ENCODE data around the gene PSEN1.

The PSEN1 gene

DNA sequence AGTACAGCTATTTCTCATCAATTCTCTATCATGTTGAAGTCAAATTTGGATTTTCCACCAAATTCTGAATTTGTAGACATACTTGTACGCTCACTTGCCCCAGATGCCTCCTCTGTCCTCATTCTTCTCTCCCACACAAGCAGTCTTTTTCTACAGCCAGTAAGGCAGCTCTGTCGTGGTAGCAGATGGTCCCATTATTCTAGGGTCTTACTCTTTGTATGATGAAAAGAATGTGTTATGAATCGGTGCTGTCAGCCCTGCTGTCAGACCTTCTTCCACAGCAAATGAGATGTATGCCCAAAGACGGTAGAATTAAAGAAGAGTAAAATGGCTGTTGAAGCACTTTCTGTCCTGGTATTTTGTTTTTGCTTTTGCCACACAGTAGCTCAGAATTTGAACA lies 83.8 kb downstream of the PSEN1 start:
- no peak for DNase-seq (ENCODE audit: low read depth in 2 of 2)

DNA sequence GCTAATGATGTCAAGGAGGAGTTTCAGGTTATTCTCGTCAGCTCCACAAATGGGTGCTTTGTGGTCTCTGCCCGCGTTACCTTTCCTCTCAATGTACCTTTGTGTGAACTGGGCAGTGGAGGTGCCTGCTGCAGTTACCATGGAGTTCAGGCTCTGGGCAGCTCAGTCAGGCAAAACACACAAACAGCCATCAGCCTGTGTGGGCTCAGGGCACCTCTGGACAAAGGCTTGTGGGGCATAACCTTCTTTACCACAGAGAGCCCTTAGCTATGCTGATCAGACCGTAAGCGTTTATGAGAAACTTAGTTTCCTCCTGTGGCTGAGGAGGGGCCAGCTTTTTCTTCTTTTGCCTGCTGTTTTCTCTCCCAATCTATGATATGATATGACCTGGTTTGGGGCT lies 84.3 kb downstream of the PSEN1 start:
- no peak for DNase-seq (ENCODE audit: low read depth in 2 of 2)

DNA sequence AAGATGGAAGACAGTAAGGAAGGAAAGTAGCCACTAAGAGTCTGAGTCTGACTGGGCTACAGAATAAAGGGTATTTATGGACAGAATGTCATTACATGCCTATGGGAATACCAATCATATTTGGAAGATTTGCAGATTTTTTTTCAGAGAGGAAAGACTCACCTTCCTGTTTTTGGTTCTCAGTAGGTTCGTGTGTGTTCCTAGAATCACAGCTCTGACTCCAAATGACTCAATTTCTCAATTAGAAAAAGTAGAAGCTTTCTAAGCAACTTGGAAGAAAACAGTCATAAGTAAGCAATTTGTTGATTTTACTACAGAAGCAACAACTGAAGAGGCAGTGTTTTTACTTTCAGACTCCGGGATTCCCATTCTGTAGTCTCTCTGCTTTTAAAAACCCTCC lies 85.6 kb downstream of the PSEN1 start:
- DNase-seq (ENCODE audit: low read depth in 2 of 2), result no peak

DNA sequence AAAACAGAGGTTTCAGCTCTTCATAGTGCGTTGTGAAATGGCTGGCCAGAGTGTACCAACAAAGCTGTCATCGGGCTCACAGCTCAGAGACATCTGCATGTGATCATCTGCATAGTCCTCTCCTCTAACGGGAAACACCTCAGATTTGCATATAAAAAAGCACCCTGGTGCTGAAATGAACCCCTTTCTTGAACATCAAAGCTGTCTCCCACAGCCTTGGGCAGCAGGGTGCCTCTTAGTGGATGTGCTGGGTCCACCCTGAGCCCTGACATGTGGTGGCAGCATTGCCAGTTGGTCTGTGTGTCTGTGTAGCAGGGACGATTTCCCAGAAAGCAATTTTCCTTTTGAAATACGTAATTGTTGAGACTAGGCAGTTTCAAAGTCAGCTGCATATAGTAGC lies 86.7 kb downstream of the PSEN1 start:
- no peak for DNase-seq (ENCODE audit: low read depth in 2 of 2)

DNA sequence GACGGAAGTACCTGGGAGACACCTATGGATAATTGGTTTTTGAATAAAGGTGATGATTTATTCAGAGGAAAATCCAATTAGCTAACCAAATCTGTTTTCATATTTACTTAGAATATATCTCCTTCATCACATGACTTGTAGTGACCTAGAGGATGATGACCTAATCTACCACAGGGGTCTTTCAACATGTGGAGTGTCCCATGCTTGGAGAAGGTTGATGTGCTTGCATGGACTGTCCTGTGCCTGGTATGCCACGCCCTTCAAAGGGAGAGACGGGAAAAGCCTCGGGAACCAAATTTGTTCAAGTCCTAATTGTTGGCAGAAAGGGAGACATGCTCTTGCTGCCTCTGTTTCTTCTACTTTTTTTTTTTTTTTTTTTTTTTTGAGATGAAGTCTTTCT lies 89.2 kb downstream of the PSEN1 start:
- no peak for DNase-seq (ENCODE audit: low read depth in 2 of 2)

DNA sequence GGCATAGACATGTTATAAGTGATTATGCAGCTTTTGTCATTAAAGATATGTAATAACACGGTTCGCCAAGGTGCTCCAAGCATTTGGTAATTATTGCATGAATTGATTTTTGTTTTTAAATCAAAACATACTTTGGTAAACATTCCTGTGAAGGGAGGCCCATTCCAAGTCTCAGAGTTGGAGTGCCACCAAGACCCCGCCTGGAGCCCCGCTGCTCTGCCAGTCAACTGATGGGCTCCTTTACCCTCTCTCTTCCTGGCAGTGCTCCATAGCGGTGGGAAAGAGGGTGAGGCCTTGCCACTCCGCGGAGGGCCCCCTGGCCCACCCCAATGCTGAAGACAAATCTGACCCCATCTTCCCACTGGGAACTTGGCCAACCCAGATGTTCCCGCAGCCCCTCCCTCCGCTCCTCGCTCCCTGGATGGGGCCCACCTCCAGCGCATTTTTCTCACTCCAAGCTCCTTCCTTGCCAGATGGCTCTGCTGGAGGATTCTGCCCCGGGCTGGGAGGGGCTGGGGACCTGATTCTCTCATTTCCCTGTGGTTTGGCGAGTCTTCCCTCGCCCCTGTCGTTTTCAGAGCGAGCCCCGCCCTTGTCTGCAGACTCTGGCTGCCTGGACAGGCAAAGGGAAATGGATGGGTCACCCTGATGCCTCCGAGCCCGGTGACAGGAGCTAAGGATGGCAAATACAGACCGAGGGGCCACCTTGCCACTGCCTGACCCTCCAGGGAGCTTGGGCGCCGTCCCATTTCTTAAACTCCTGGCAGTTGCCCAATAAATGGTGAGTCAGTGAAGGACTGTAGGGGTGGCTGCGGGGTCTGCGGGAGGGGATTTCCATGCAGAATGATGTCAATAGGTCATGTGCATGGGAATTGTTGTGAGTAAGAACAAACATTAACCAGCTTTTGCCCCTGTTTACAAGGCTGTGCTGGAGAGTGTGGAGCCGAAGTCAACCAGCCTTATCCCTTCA lies 91.8 kb downstream of the PSEN1 start:
- DNase-seq (ENCODE audit: low read depth in 2 of 2), result no peak

DNA sequence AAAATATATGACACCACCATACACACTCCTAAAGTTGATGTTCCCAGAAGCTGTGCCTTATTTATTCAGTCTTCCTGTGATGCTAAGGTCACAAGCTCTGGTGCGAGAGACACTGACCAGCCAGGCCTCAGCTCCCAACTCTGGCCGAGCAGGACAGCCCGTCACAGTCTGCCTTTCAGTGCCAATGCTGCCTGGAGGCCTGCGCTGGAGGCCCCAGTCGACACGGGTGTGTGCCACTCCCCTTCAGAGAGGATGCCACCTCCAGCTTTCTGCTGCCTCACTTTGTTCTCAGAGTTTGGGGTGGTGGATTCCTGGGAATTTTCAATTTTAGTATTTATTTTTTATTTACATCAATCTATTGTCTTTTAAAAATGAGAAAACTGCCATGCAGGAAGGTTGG lies 93.7 kb downstream of the PSEN1 start:
- no peak for DNase-seq (ENCODE audit: low read depth in 2 of 2)

DNA sequence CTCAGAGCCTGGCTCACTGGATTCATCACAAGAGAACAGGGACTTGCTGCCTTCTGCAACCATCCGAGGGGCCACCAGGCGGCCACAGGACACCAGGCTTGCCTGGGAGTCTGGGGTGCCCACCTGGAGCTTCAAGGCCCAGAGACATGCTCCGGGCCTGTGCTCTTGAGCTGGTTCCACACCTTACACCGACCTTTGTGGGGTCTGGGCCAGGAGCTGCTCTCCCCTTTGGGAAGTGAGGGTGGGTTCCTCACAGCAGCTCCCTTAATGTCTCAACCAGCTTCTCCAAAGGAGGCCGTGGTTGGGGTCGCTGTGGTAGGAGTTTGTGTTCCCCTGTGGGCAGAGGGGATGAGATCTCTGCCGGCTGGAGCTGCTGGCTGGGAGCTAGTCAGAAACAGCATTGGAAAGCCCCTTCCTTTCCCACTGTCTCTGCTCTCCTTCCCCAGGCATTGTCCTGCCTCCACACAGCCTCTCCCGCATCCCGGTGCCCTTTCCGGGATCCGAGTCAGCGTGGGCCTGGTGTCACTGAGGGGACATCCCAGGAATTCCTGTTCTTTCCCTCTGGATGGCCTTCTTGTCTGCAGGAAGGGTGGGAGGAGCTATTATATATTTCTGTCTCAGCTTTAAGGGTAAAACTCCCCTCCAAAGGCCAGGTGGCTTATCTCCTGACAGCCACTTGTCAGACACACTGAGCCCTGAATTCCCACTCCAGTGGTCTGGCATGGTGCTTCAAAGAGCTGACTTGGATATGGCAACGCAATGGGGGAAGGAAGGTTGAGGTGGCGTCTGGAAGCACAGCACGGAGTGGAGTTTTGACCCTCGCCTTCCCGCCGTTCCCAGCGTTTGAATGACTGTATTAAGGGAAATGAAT lies 95.9 kb downstream of the PSEN1 start:
- no peak for DNase-seq (ENCODE audit: low read depth in 2 of 2)

DNA sequence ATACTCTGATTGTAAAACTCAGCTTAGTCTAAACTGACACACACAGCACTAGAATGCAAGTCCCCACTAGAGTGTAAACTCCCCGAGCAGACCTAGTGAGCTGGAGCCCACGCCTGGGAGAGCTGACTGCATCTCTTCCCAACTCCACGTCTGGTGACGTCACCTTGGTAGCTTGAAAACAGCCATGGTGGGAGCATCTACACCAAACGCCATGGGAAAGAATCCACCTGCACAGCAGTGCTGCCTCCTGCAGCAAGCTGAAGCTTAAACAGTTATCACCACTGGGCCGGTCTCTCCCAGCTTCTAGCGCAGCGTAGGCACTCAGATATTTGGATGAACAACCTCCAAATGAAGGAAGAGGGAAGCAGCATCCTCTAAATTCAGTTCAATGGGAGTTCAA lies 96.7 kb downstream of the PSEN1 start:
- no peak for DNase-seq (ENCODE audit: low read depth in 2 of 2)

DNA sequence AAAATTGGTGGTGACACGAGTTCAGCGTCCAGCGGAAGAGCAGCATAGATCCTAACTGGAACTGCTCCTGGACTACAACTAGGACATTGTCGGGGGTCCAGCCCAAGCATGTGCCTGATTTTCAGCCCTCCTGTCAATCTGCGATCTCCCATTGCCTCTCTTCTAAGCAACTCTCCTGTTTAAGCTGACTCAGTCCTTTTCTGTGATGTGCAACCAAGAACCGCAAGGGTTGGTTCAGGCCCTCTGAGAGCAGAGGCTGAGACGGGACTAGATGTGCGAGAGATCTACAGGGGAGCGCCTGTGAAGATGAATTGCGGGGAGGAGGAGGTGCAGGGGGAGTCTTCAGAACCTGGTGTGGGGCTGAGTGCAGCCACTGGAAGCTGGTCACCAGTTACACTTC lies 97.3 kb downstream of the PSEN1 start:
- DNase-seq (ENCODE audit: low read depth in 2 of 2), result no peak

DNA sequence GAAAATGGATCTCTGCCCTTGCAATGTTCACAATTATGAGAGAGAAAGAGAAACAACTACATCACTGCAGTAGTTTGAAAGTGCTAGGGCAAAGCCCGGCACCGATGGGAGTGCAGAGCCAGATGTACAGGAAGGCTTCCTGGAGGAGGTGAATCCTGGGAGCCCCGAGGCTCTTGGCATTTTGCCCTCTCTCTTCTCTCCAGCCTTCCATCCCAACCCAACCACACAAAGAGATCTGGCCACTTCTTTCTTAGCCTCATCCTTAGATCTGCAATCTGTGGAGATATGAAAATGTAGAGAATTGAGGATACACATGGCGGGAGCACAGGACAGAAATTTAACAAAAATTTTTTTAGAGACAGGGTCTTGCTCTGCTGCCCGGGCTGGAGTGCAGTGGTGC lies 97.7 kb downstream of the PSEN1 start:
- no peak for DNase-seq (ENCODE audit: low read depth in 2 of 2)

DNA sequence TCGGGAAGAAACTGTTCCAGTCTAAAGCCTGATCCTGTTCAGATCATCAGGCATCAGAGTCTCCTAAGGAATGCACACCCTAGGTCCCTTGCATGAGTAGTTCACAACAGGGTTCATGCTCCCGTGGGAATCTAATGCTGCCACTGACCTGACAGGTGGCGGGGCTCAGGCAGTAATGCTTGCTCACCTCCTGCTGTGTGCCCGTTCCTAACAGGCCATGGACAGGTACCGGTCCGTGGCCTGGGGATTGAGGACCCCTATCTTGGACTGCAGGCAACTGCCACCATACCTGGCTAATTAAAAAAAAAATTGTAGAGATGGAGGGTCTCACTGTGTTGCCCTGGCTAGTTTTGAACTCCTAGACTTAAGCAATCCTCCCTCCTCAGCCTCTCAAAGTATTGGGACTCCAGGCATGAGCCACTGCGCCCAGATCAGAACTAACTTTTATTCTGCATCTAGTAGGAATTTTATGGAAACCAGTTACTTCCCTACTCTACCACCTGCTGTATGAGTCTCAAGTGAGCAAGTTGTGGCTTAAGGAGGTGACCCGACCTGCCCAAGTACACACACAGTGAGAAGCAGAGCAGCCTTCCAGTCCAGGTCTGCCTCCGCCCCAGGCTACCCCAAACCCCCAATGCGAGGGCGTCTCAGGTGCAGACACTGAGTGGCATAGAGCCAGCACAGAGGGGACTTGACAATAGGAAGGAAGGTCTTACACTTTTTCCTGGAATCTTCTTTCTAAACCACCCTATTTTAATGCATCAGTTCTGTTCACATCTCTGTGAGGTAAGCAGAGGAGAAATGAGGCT lies 98.5 kb downstream of the PSEN1 start:
- no peak for DNase-seq (ENCODE audit: low read depth in 2 of 2)

DNA sequence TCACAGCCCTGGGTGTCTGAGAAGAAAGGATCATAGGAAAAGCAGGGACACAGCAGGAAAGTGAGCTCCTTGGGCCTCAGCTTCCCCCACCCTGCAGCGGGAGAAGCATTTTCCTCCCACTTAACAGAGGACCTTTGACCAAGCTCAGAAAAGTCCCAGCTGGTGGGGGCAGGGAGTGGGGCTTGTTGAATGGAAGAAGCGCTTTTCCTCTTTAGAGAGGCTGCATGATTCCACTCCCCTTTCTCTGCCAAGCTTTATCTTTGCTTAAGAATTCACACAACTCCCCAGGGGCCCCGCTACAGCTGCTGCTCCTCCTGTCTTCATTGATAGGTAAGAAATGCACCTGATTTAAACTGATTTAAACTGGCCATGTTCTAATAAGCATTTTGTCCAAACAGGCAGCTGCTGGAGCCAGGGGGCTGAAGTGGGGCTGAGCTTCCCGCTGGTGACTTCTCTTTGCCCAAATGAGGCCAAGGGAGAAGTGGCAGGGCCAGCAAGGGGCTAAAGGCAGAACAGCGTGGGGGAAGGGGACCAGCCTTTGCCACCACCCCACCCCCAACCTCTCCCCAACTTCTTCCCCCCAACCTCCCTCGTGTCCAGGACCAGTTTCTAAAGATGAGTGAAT lies 99.3 kb downstream of the PSEN1 start:
- DNase-seq (ENCODE audit: low read depth in 2 of 2), result no peak

DNA sequence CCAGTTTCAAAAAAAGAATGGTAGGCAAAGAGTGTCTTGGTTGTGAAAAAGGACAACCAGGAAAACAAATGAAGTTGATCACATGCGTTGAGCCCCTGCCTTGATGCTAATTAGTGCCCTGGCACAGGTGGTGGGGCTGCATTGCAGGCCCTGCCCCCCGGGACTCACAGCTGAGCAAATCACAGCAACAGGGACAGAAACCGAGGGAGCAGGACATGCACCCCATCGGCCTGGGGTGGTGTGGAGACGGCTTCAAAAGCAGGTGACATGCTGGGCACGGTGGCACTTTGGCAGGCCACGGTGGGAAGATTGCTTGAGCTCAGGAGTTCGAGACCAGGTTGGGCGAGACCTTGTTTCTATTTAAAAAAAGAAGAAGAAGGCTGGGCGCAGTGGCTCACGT lies 99.8 kb downstream of the PSEN1 start:
- DNase-seq (ENCODE audit: low read depth in 2 of 2), result no peak

DNA sequence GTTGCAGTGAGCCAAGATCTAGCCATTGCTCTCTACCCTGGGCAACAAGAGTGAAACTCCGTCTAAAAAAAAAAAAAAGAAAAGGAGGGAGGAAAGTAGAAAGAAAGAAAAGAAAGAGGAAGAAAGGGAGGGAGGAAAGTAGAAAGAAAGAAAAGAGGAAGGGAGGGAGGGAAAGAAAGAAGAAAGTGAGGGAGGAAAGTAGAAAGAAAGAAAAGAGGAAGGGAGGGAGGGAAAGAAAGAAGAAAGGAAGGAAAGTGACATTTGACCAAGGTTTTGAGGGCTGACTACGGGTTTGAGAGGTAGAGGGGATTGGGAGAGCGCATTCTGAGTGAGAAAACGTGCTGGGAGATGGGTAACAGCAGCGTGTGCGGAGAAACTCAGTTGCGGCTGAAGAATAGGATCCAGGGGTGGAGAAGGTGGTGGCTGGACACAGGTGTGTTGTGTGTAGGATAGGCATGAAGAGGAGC lies 100.5 kb downstream of the PSEN1 start:
- no peak for DNase-seq (ENCODE audit: low read depth in 2 of 2)

DNA sequence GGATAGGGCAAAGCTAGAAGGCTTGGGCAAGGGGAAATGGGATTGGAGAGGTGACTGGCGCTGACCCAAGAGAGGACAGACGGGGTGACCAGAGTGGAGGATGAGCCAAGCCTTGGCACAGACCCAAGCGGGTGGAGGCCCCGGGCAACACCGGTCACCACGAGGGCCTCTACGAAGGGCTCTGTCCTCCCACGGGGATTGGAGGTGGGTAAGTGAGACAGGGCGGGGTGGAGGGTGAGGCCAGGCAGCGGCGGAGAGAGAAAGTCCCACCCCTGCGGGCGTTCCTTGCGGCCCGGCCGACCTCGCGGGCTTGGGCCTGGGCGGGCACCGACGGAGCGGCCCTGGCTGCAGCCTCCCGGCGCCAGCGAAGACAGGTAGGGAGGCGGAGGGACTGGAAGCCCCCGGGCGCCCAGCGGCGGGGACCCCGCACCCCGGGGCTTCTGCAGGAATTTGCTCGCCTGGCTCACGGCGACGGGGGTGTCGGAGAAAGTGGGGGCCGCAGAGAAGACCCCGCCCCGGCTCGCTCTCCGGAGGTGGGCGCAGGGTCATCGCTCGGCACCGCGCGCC lies 101.0 kb downstream of the PSEN1 start, which contains the start of gene PAPLN:
Gene PAPLN (plus strand): TSS at position 288 of the 567 bp plus-strand sequence. CDS start 2,273 bp downstream, outside the sequence.
- DNase-seq (ENCODE audit: low read depth in 2 of 2), result no peak

DNA sequence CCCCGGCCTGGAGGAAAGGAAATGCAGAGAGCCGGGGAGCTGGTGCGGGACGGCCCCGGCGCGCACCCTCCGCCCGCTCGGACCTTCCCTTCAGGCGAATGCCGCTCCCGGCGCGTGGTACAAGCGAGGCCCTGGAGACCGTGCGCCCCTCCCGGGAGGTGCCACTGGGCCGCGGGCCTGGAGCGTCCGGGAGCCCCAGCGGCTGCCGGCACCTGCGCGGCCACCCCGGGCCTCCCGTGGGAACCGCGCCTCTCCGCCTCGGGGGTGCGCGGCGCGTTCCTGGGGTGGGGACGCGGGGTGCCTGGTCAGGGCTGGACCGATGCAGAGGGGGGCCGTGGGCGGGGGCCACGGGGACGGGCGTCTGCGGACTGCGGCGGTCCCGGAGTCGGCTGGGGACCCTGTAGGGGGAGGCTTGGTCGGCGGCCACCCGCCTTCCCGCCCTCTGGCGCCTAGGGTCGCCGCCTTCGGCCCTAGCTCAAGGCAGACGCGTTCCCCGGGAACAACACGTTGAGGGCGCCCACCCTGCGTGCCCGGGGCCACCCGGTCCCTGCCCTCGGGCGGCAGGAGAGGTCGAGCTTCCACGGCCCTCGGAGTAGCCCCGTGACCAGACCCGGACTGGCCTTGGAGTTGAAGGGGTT lies 101.6 kb downstream of the PSEN1 start:
- DNase-seq (ENCODE audit: low read depth in 2 of 2), result no peak

DNA sequence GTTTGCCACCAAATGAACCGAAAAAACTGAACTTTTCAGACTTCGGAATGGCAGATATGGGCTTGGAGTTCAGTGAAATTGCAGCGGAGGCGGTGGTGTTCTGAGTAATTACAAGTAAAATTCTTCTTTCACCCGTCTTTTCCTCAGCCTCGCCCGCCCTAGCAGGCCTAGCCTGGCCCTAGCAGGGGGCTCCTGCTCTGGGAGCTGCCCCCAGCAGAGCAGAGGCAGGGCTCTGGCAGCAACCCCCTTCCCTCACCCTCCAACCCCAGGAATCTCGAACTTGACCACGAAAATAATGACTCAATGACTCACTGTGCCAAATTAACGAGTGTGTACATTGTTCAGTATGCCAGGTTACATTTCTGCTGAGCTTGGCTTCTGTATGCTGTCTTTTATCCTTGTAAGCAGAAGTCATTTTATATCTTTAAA lies 102.1 kb downstream of the PSEN1 start:
- no peak for DNase-seq (ENCODE audit: low read depth in 2 of 2)

DNA sequence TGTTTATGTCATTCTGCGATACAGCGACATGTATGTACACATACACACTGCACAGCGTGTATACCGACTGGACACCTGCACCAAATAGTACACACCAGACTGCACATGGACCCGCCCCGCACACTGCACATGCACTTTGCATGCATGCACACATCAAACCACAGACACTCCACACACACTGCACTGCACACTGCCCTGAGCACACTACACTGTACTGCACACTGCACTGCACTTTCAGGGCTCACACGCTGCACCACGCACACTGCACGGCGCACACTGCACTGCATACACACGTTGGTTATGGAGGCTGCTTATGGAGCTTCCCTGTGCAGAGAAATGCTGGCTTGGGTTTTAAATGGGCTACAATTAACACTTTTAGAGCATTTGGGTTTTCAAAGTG lies 102.6 kb downstream of the PSEN1 start:
- DNase-seq (ENCODE audit: low read depth in 2 of 2), result no peak
